ENCODE measurements around the gene GFPT1. TPM values are rescaled to one million over a fixed set of nuclear protein-coding genes. Genes with fewer than 3 reads are reported as not detected.

The GFPT1 gene
- total and polyA plus RNA-seq, 9 of the 15 experiments (the other 6 are each of a cell fraction or from before 2014, with no cell fraction given): 6.6 to 38.3 (median 15.9) TPM

DNA sequence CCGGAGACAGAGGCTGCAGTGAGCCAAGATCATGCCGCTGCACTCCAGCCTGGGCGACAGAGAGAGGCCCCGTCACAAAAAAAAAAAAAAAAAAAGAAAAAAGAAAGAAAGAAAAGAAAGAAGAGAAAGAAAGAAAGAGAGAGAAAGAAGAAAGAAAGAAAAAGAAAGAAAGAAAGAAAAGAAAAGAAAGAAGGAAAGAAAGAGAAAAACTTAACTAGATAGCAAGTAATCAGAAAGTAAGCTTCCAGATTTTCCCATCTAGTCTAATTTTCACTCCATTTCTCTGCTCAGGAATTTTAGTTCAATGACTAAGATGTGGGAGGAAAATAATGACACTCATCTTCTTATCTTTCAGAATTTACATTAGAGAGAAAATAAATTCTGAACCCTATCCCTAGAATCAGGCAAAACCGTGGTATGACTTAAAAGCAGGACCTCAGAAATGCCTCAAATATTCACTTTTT lies 2.4 kb downstream of the GFPT1 start:
- ATAC-seq: no peak
- in situ Hi-C loops (cut with MboI): no loop called here
- Histone ChIP-seq H3K9me1 (ENCODE audit: control insufficient read depth, insufficient read depth, low read length) (no peaks in the 10 kb centered on the region), H3K4me3 (peak overlapping the region; percentile 7; the same call in 1 of the 2 replicates), H3K4me1 (replicated peaks in 1 of 2; ENCODE audit: control insufficient read depth in 2 of 2, insufficient read depth in 2 of 2, low read length in 2 of 2) (peaks cover 19 to 31% of the 10 kb centered on the region in 2 experiments; a peak in 4 of 5 replicates), H3K27ac (ENCODE audit: extremely low read depth, low read depth, low read length) (no peak overlapping the region), H3K9me3 (replicated peaks; ENCODE audit: control insufficient read depth, insufficient read depth, low read depth, low read length) (no peaks in the 10 kb centered on the region), H2AFZ (ENCODE audit: low read depth, low read length) (no peak overlapping the region), H3K79me2 (ENCODE audit: control insufficient read depth, insufficient read depth, low read length) (peaks cover 85% of the 10 kb centered on the region), H4K20me1 (replicated peaks; ENCODE audit: control insufficient read depth, insufficient read depth, low read length) (0 out of 2 replicates have a peak, but pooled peaks cover 5% of the 10 kb centered on the region), H3K9ac (ENCODE audit: insufficient read depth in 1 of 2, low read depth in 2 of 2, low read length in 2 of 2) (0 out of 4 replicates have a peak overlapping the region, but pooled peaks of 1 of the 2 experiments have one; percentile 3), H3K27me3 (ENCODE audit: control insufficient read depth in 2 of 2, insufficient read depth in 2 of 2, low read length in 2 of 2) (no peaks in the 10 kb centered on the region), H3K4me2 (ENCODE audit: insufficient read depth, low read length) (peak overlapping the region; percentile 98; the same call in 1 of the 2 replicates), H3K36me3 (ENCODE audit: control insufficient read depth, insufficient read depth, low read length) (peaks cover 7% of the 10 kb centered on the region; the same call in 2 of the 3 replicates)
- CTCF ChIA-PET (ENCODE audit: low intra/inter-chr PET ratio): no interaction called here
- POLR2A ChIA-PET: interaction anchor here (0.8 to 3.3 kb wide), 2 partner anchors 8 to 259 kb away, joined by 5 to 17 read pairs; partner anchors contain the start of gene AAK1
- DNase-seq (ENCODE audit: extremely low read depth in 1 of 4, low spot score in 3 of 4): no peak
- no peak for FAIRE-seq
- WGBS (ENCODE audit: insufficient coverage, low coverage, missing lambda C conversion rate): 46% methylated on average over 5 of the region's 5 CpGs
- intact Hi-C loops (cut with micrococcal nuclease): no loop called here
- no TSS peak for BruUV-seq (replicated peaks)
- TF ChIP-seq, protein P1, sequence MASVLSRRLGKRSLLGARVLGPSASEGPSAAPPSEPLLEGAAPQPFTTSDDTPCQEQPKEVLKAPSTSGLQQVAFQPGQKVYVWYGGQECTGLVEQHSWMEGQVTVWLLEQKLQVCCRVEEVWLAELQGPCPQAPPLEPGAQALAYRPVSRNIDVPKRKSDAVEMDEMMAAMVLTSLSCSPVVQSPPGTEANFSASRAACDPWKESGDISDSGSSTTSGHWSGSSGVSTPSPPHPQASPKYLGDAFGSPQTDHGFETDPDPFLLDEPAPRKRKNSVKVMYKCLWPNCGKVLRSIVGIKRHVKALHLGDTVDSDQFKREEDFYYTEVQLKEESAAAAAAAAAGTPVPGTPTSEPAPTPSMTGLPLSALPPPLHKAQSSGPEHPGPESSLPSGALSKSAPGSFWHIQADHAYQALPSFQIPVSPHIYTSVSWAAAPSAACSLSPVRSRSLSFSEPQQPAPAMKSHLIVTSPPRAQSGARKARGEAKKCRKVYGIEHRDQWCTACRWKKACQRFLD (CRISPR knock-in tag; IDR thresholded peaks at IDR 0.05): 0 out of 2 replicates have a peak, but pooled peaks have one; percentile 2
- TF ChIP-seq MCM3 (IDR thresholded peaks at IDR 0.05) (no peak), POLR2H (tag; IDR thresholded peaks at IDR 0.05; ENCODE audit: low read depth) (no peak), HLTF (IDR thresholded peaks at IDR 0.05) (0 out of 2 replicates have a peak, but pooled peaks have one; percentile 47), POLR2A (conservative IDR thresholded peaks at IDR 0.05) (no peak), SP2 (IDR thresholded peaks at IDR 0.05; ENCODE audit: extremely low read depth, low read depth, low read length, poor library complexity, severe bottlenecking) (no peak), NFRKB (IDR thresholded peaks at IDR 0.05; ENCODE audit: low read depth) (0 out of 2 replicates have a peak, but pooled peaks have one; percentile 28), KDM5B (IDR thresholded peaks at IDR 0.05; ENCODE audit: insufficient replicate concordance, low read depth, low read length) (no peak), GATAD2A (IDR thresholded peaks at IDR 0.05) (no peak)
- TF ChIP-seq, protein P2, sequence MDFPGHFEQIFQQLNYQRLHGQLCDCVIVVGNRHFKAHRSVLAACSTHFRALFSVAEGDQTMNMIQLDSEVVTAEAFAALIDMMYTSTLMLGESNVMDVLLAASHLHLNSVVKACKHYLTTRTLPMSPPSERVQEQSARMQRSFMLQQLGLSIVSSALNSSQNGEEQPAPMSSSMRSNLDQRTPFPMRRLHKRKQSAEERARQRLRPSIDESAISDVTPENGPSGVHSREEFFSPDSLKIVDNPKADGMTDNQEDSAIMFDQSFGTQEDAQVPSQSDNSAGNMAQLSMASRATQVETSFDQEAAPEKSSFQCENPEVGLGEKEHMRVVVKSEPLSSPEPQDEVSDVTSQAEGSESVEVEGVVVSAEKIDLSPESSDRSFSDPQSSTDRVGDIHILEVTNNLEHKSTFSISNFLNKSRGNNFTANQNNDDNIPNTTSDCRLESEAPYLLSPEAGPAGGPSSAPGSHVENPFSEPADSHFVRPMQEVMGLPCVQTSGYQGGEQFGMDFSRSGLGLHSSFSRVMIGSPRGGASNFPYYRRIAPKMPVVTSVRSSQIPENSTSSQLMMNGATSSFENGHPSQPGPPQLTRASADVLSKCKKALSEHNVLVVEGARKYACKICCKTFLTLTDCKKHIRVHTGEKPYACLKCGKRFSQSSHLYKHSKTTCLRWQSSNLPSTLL (IDR thresholded peaks at IDR 0.05): peak; percentile 46; the same call in 1 of the 2 replicates
- TF ChIP-seq, protein P3, sequence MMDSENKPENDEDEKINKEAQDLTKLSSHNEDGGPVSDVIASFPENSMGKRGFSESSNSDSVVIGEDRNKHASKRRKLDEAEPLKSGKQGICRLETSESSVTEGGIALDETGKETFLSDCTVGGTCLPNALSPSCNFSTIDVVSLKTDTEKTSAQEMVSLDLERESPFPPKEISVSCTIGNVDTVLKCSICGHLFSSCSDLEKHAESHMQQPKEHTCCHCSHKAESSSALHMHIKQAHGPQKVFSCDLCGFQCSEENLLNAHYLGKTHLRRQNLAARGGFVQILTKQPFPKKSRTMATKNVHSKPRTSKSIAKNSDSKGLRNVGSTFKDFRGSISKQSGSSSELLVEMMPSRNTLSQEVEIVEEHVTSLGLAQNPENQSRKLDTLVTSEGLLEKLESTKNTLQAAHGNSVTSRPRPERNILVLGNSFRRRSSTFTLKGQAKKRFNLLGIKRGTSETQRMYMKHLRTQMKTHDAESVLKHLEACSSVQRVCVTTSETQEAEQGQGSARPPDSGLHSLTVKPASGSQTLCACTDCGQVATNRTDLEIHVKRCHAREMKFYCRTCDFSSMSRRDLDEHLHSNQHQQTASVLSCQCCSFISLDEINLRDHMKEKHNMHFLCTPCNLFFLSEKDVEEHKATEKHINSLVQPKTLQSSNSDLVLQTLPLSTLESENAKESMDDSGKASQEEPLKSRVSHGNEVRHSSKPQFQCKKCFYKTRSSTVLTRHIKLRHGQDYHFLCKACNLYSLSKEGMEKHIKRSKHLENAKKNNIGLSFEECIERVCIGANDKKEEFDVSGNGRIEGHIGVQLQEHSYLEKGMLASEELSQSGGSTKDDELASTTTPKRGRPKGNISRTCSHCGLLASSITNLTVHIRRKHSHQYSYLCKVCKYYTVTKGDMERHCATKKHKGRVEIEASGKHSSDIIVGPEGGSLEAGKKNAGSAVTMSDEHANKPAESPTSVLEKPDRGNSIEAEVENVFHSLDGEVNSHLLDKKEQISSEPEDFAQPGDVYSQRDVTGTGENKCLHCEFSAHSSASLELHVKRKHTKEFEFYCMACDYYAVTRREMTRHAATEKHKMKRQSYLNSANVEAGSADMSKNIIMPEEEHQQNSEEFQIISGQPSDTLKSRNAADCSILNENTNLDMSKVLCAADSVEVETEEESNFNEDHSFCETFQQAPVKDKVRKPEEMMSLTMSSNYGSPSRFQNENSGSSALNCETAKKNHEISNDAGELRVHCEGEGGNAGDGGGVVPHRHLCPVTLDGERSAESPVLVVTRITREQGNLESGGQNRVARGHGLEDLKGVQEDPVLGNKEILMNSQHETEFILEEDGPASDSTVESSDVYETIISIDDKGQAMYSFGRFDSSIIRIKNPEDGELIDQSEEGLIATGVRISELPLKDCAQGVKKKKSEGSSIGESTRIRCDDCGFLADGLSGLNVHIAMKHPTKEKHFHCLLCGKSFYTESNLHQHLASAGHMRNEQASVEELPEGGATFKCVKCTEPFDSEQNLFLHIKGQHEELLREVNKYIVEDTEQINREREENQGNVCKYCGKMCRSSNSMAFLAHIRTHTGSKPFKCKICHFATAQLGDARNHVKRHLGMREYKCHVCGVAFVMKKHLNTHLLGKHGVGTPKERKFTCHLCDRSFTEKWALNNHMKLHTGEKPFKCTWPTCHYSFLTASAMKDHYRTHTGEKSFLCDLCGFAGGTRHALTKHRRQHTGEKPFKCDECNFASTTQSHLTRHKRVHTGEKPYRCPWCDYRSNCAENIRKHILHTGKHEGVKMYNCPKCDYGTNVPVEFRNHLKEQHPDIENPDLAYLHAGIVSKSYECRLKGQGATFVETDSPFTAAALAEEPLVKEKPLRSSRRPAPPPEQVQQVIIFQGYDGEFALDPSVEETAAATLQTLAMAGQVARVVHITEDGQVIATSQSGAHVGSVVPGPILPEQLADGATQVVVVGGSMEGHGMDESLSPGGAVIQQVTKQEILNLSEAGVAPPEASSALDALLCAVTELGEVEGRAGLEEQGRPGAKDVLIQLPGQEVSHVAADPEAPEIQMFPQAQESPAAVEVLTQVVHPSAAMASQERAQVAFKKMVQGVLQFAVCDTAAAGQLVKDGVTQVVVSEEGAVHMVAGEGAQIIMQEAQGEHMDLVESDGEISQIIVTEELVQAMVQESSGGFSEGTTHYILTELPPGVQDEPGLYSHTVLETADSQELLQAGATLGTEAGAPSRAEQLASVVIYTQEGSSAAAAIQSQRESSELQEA (IDR thresholded peaks at IDR 0.05; ENCODE audit: low read depth): 0 out of 2 replicates have a peak, but pooled peaks have one; percentile 31
